ENCODE measurements around the gene SGCD.

Gene SGCD

GRCh38 chr5:156515121-156515520, 188.2 kb downstream of the SGCD start:
- DNase-seq (ENCODE audit: low read depth), result no peak

- no peak for DNase-seq (ENCODE audit: low read depth)
Measured at GRCh38 chr5:156515803-156516360, 188.9 kb downstream of the SGCD start.

GRCh38 chr5:156522651-156523529, 195.9 kb downstream of the SGCD start:
- no peak for DNase-seq (ENCODE audit: low read depth)

- no peak for DNase-seq (ENCODE audit: low read depth)
Measured at GRCh38 chr5:156523607-156524006, 196.6 kb downstream of the SGCD start.

GRCh38 chr5:156526081-156526925, 199.3 kb downstream of the SGCD start:
- no peak for DNase-seq (ENCODE audit: low read depth)

- no peak for DNase-seq (ENCODE audit: low read depth)
Measured at GRCh38 chr5:156527611-156528010, 200.6 kb downstream of the SGCD start.

GRCh38 chr5:156528673-156529072, 201.7 kb downstream of the SGCD start:
- DNase-seq (ENCODE audit: low read depth), result no peak

- no peak for DNase-seq (ENCODE audit: low read depth)
Measured at GRCh38 chr5:156529892-156530291, 202.9 kb downstream of the SGCD start.

- no peak for DNase-seq (ENCODE audit: low read depth)
Measured at GRCh38 chr5:156531199-156531598, 204.2 kb downstream of the SGCD start.

GRCh38 chr5:156532921-156533320, 206.0 kb downstream of the SGCD start:
- DNase-seq (ENCODE audit: low read depth), result no peak

GRCh38 chr5:156534085-156534484, 207.1 kb downstream of the SGCD start:
- DNase-seq (ENCODE audit: low read depth), result no peak

- DNase-seq (ENCODE audit: low read depth), result no peak
Measured at GRCh38 chr5:156534906-156535485, 208.0 kb downstream of the SGCD start.

GRCh38 chr5:156540491-156540890, 213.5 kb downstream of the SGCD start:
- DNase-seq (ENCODE audit: low read depth), result no peak

GRCh38 chr5:156541582-156541981, 214.6 kb downstream of the SGCD start:
- DNase-seq (ENCODE audit: low read depth), result no peak

- no peak for DNase-seq (ENCODE audit: low read depth)
Measured at GRCh38 chr5:156543348-156544145, 216.6 kb downstream of the SGCD start.

- no peak for DNase-seq (ENCODE audit: low read depth)
Measured at GRCh38 chr5:156552855-156553358, 225.9 kb downstream of the SGCD start.

- no peak for DNase-seq (ENCODE audit: low read depth)
Measured at GRCh38 chr5:156556666-156557406, 229.9 kb downstream of the SGCD start.

GRCh38 chr5:156560002-156560401, 233.0 kb downstream of the SGCD start:
- no peak for DNase-seq (ENCODE audit: low read depth)

GRCh38 chr5:156561651-156562050, 234.7 kb downstream of the SGCD start:
- no peak for DNase-seq (ENCODE audit: low read depth)

- DNase-seq (ENCODE audit: low read depth), result no peak
Measured at GRCh38 chr5:156570615-156571014, 243.7 kb downstream of the SGCD start.

- no peak for DNase-seq (ENCODE audit: low read depth)
Measured at GRCh38 chr5:156581725-156582124, 254.8 kb downstream of the SGCD start.
